ACHN (cell line): ENCODE measurements around the gene PAQR8.
"Not testable (repeated sequence)": the region's sequence is repeated elsewhere in the genome, so short reads cannot be mapped to it uniquely, and the experiment has no call there.

Source experiments
- DNase-seq: peaks from one replicate; pipeline ENCODE4 v3.0.0-alpha.2; 2015
- in situ Hi-C: cut with HindIII; loops from 2 replicates; pipeline ENCODE4 v1.10.0; 2017; ENCODE audit warnings: low sequenced_read_pairs, low pct_ligation_motif_present, low pct_unique_long_range_greater_than_20kb

The PAQR8 gene

DNA sequence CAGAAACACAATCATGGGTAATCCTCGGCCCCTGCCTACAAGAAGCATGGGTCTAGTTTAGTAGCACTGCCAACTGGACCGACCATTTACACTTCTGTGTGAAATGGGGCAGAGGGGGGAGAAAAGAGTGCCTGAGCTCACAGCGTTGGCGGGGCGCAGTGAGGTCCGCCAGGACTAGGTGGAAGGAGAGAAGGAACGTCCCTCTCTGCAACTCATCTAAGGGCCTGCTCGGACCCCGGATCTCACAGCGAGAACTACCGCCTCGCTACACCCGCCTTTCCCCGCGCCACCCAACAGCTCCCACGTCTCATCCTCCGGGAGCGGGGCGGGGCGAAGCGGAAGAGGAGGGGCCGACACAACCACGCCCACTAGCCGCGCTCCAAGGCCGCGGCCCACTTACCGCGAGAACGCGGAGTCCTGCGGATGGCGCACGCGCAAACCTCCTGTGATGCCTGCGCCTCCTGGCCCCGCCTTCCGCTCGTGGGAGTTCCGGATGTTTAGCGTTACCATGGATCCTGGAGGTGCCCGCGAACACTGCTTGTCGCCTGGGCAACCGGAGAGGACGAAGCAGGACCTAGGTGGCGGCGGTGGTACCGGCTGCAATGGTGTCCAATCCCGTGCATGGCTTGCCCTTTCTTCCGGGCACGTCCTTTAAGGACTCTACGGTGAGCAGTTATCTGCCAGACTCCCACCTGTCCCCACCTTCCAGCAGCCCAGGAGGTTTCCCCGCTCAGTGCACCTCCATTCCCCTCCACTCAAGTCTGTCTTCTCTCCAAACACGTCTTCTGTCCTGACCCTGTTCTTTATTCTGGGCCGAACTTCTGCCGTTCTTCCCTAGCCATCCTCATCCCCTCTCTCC is 58.1 kb downstream of the PAQR8 start, which contains the start of gene EFHC1:
Gene EFHC1, plus strand, starts transcription at position 534 of the 859 bp plus-strand sequence. Its CDS starts 69 bp downstream, at position 603.
- DNase-seq: peak; percentile 97
- in situ Hi-C loops: loop anchor here (25.0 kb wide), 1 partner anchor 242 kb away; the partner anchor contains the start of gene TMEM14A

DNA sequence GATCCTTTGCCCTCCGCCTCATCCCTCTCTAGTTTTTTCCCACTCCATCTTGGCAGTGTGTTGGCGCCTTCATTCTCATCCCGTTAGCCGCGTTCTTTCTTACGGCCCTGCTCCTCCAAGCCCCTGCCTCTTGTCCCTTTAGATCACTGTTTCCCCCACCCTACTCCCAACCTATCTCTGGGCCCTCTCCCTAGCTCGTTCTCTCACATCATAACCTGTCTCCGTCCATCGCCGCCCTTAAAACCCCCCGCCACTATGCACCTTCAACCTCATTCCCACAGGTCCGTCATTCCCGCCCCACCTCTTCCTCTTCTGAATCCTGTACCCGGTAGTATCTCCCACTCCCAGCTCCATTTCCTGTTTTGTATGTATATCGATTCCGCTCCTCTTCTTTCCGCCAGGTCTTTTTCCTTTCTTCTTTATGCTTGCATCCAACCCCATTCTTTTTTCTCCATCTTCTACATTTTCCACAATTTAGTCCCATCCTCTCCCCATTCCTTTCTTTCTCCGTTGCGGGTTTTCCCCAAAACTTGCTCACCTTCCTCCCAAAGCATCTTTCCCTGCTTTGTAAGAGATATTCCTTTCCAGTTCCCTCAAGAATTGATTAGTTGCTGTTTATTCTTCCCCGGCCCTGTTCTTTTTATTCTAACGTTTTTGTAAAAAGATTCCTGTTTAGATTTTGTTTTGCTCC is 58.9 kb downstream of the PAQR8 start:
- in situ Hi-C loops: loop anchor here (25.0 kb wide), 1 partner anchor 241 kb away; the partner anchor contains the start of gene TMEM14A
- peak; percentile 70 for DNase-seq

DNA sequence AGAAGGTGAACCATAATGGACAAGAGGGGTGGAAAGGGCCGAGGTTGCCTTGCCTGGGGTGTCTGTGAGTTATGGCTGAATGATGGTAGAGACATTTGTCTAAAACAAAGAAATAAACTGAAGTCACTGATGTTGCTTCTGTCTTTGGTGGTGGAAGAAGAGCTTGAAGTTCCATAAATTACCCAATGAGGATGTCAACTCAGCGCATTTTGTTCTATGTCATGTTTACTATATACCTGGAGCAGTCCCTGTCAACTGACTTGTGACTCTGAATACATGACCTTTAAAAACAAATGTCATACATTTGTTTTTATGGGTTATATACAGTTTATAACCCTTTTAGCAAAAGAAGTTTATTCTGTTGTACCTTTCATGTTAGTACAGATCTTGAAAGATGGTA is 60.2 kb downstream of the PAQR8 start:
- in situ Hi-C loops: loop anchor here (25.0 kb wide), 1 partner anchor 240 kb away; the partner anchor contains the start of gene TMEM14A
- DNase-seq: no peak

DNA sequence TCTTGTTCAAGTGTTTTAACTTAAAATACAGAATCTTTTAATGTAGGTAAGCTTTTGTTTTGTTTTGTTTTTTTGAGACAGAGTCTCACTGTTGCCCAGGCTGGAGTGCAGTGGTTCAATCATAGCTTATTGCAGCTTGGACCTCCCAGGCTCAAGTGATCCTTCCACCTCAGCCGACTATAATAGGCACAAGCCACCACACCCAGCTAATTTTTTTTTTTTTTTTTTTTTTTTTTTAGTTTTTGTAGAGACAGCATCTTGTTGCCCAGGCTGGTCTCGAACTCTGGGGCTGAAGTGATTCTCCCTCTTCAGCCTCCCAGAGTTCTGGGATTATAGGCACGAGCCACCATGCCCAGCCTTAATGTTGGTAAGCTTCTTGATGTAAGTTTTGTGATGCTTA is 61.5 kb downstream of the PAQR8 start:
- no peak for DNase-seq
- in situ Hi-C loops: loop anchor here (25.0 kb wide), 1 partner anchor 239 kb away; the partner anchor contains the start of gene TMEM14A

DNA sequence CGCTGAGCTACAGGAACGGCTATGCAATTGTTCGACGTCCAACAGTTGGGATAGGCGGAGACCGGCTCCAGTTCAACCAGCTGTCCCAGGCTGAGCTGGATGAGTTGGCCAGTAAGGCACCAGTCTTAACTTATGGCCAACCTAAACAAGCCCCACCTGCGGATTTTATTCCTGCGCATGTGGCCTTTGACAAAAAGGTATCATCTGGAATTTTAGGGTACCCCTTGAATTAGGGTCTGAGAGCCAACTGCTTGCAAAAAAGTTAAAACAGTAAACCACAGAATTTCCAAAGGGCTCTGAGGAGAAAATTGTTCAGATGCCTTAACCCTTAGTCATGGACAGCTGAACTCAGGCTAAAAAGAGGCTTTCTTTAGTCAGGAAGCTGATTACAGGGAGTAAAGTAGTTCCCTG is 62.0 kb downstream of the PAQR8 start:
- in situ Hi-C loops: loop anchor here (25.0 kb wide), 1 partner anchor 238 kb away; the partner anchor contains the start of gene TMEM14A
- peak; percentile 87 for DNase-seq

DNA sequence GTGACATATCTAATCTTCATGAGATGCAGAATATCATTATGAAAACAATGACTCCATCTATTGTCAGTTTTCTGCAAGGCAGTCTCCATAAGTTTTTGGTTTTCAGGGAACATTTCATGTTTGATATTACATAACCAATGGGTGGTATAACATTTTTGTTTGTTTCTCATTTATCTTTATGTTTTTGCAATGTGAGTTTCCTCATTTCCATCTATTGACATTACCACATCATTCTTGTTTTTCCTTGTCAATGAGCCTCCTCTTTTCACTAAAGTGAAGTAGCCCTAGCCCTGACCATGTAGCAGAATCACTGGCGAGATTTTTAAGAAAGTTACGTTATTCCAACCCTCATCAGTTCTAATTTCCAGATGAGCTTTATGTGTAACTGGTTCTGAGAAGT is 62.6 kb downstream of the PAQR8 start:
- no peak for DNase-seq
- in situ Hi-C loops: loop anchor here (25.0 kb wide), 1 partner anchor 238 kb away; the partner anchor contains the start of gene TMEM14A

DNA sequence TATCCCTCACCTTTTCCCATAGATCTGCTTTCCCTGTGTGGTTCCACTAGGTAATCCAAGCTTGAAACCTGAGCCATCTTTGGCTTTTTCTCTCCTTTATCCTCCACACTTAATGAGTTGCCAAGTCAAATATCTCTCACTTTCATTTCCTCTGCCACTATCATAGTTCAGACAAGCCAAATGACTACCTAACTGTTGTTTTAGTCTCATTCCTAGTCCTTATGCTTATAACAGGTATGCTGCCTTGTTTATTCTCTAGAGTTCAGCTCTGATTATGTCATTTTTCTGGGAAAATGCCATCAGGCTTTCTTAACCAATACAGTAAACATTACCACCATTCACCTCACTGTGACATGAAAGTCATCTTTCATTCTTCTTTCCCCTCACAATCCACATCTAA is 64.7 kb downstream of the PAQR8 start:
- no peak for DNase-seq
- in situ Hi-C loops: no loop called here

DNA sequence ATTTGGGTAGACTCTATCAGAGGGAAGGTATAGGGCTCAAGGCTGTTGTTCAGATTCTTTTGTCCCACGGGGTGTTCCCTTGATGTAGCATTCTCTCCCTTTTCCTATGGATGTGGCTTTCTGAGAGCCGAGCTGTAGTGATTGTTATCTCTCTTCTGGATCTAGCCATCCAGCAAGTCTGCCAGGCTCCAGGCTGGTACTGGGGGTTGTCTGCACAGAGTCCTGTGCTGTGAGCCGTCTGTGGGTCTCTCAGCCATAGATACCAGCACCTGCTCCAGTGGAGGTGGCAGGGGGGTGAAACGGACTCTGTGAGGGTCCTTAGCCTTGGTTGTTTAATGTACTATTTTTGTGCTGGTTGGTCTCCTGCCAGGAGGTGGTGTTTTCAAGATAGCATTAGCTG is 71.3 kb downstream of the PAQR8 start:
- in situ Hi-C loops, DNase-seq: not testable (repeated sequence)

DNA sequence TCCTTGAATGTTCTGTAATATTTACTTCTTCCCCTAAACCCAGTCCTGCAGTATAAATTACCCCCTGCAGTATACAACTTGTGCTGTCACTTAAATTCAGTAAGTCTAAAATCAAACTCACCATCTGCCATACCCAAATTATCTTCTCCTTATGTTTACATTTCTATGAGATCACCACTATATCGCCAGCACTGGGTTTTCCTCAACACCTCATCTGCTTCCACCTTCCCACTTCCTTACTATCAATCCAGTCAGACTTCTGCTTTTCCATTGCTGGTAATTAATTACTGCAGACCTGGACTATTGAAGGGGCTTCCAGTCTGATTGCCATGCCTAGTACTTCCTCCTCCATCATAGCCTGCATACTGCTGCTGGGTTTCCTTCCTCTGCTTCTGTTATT is 73.4 kb downstream of the PAQR8 start:
- DNase-seq: no peak
- in situ Hi-C loops: no loop called here

DNA sequence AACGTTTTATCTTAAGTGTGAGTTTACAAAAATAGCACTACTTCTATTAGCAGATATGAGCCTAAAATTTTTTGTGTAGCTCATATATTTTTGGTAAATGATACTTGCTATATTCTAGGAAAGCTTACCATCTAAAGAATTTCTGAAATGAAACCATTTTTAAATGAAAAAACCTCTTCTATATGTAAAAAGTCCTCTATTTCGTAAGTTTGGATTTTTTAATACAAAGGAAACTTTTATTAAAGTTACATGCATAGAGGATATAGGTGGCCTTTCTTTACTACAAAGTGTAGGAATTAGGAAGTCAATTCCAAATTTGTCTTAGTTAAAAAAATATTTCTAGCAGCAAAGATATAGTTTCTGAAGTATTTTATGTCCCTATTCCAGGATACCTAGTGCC is 77.0 kb downstream of the PAQR8 start:
- DNase-seq: no peak
- in situ Hi-C loops: no loop called here

DNA sequence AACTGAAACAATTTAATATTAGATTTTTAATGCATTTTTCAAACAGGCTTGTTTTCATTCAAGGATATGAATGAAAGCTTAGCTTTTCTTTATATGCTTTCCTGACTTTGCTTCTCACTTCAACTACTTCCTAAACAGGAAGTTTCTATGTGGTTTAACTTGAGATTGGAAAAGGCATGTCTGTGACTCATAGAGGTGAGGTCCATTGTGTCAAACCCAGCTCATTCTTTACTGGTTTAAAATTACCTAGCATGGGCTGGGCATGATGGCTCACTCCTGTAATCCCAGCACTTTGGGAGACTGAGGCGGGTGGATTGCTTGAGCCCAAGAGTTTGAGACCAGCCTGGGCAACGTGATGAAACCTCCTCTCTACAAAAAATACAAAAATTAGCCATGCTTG is 92.6 kb downstream of the PAQR8 start:
- peak; percentile 50 for DNase-seq
- in situ Hi-C loops: no loop called here

DNA sequence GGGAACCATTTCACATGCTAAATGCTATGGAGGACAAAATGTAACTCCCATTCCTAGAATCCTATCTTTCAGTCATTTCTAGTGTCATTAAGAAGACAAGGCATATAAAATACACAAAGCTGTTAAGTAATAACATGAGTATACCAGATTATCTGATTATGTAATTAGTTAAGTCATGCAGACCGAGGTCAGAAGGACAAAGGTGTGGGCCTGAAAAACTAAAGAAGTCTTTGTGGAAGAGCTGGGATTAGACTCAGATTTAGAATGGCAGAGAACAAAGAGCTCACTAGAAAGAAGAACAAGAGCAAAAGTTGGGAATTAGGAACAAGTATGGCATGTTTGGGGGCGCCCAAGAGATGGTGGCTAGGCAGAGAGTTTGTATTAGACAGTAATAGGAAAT is 95.1 kb downstream of the PAQR8 start:
- in situ Hi-C loops: no loop called here
- no peak for DNase-seq
